Loucy (cell line): ENCODE measurements around the gene PFKFB3.

Experiments
- EZH2phosphoT487 ChIP-seq: fragments of 200-600 bp; IDR thresholded peaks from 2 replicates; pipeline ENCODE4 v1.6.1; 2018; ENCODE audit warnings: antibody characterized with exemption, mild to moderate bottlenecking, moderate library complexity, borderline replicate concordance
- TF ChIP-seq, protein P1 (sequence below): fragments of 200-600 bp; sonication (generic); conservative IDR thresholded peaks from 2 replicates; pipeline ENCODE4 v1.5.1; 2014; ENCODE audit warnings: mild to moderate bottlenecking, antibody characterized with exemption, low read length

DNA sequence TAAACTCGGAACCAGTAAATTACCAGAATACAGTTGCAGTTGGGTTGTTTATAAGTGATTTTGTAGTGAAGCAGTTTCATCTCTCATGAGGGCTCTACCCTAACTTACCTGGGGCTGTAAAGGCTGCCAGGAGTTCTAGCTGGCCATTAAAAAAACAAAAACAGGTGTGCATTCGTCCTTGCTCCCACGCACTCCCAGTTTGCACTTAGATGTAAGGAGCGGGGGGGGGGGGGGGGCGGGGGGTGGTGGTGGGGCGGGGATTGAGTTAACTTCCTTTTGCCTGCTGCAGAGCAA lies 2.3 kb upstream of the PFKFB3 start:
- TF ChIP-seq, protein P1, sequence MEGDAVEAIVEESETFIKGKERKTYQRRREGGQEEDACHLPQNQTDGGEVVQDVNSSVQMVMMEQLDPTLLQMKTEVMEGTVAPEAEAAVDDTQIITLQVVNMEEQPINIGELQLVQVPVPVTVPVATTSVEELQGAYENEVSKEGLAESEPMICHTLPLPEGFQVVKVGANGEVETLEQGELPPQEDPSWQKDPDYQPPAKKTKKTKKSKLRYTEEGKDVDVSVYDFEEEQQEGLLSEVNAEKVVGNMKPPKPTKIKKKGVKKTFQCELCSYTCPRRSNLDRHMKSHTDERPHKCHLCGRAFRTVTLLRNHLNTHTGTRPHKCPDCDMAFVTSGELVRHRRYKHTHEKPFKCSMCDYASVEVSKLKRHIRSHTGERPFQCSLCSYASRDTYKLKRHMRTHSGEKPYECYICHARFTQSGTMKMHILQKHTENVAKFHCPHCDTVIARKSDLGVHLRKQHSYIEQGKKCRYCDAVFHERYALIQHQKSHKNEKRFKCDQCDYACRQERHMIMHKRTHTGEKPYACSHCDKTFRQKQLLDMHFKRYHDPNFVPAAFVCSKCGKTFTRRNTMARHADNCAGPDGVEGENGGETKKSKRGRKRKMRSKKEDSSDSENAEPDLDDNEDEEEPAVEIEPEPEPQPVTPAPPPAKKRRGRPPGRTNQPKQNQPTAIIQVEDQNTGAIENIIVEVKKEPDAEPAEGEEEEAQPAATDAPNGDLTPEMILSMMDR, result no peak
- no peak for TF ChIP-seq EZH2phosphoT487
